Colonic mucosa (tissue), 4 donors: ENCODE measurements around the gene VWC2. TPM values are rescaled to one million over a fixed set of nuclear protein-coding genes. Genes with fewer than 3 reads are reported as not detected.
A peak's percentile ranks its signal among the peaks of the same experiment; 100 is the strongest.

ENCODE experiments used
- DNase-seq: peaks from one replicate; pipeline ENCODE4 v3.0.0-alpha.2; 2020
- H3K27ac ChIP-seq: fragments of 200-600 bp; one replicate; pipeline ENCODE4 v1.8.0; 2021
- H3K27me3 ChIP-seq: fragments of 200-600 bp; one replicate; pipeline ENCODE4 v1.8.0; 2021
- H3K36me3 ChIP-seq: fragments of 200-600 bp; one replicate; pipeline ENCODE4 v1.8.0; 2021
- H3K4me1 ChIP-seq: fragments of 200-600 bp; one replicate; pipeline ENCODE4 v1.8.0; 2021; ENCODE audit warnings: mild to moderate bottlenecking
- H3K4me3 ChIP-seq: fragments of 200-600 bp; one replicate; pipeline ENCODE4 v1.8.0; 2021
- H3K9ac ChIP-seq, 2 donors: one replicate each; pipeline ENCODE4 v1.7.0; 2013; ENCODE audit warnings: control low read depth in 2 of 2, low read depth in 2 of 2, low read length in 2 of 2
- H3K9me3 ChIP-seq: fragments of 200-600 bp; one replicate; pipeline ENCODE4 v1.8.0; 2021
- CTCF ChIP-seq: fragments of 200-600 bp; IDR thresholded peaks from one replicate; pipeline ENCODE4 v1.8.0; 2022; ENCODE audit warnings: antibody characterized with exemption, mild to moderate bottlenecking
- intact Hi-C: fragments of 100-400 bp; cut with DNase I; formaldehyde crosslinking; loops from one replicate; pipeline ENCODE4 v1.14.1; 2022
- total RNA-seq, 2 donors: library from RNA; stranded (reverse); fragmentation: NEBNext Ultra II Directional in 1 of 2; extraction: Animal tissue kit (Norgen Biotek cat#: 25700) in 1 of 2; gene quantifications; one replicate each; pipeline ENCODE4 v1.2.1, GENCODE V29; 2021
- donor health status: healthy.
- donor health status: DM: no; HTN: no; CAD: no.
- donor health status: DM: no; HTN: no; CAD: no.

The VWC2 gene
- total RNA-seq, 2 donors from 2014 or later, result 0.08 to 0.10 TPM

- Histone ChIP-seq H3K9me3 (no peaks in the 10 kb centered on the region), H3K36me3 (no peaks in the 10 kb centered on the region), H3K9ac (no peak overlapping the region), H3K27me3 (no peaks in the 10 kb centered on the region), H3K27ac (no peak overlapping the region), H3K4me1 (no peaks in the 10 kb centered on the region), H3K4me3 (no peak overlapping the region)
- TF ChIP-seq CTCF, result no peak
- DNase-seq, result no peak
- intact Hi-C loops, result loop anchor here (5.0 kb wide), 2 partner anchors 308 to 788 kb away; no protein-coding TSS in a partner anchor
These were observed 16.8 kb downstream of the VWC2 start for GRCh38 chr7:49790209-49790608.

GRCh38 chr7:49791088-49791741 lies 17.8 kb downstream of the VWC2 start:
- H3K27me3 ChIP-seq, result no peaks in the 10 kb centered on the region
- no peaks in the 10 kb centered on the region for H3K4me1 ChIP-seq
- no peak overlapping the region for H3K27ac ChIP-seq
- peak; percentile 50 for TF ChIP-seq CTCF
- intact Hi-C loops, result loop anchor here (5.0 kb wide), 2 partner anchors 309 to 789 kb away; no protein-coding TSS in a partner anchor
- no peak overlapping the region for H3K9ac ChIP-seq
- peak; percentile 34 for DNase-seq
- no peak overlapping the region for H3K4me3 ChIP-seq
- no peaks in the 10 kb centered on the region for H3K36me3 ChIP-seq
- no peaks in the 10 kb centered on the region for H3K9me3 ChIP-seq

- no peak for TF ChIP-seq CTCF
- Histone ChIP-seq H3K27ac (no peak overlapping the region), H3K4me1 (no peaks in the 10 kb centered on the region), H3K9me3 (no peaks in the 10 kb centered on the region), H3K36me3 (no peaks in the 10 kb centered on the region), H3K4me3 (no peak overlapping the region), H3K9ac (no peak overlapping the region), H3K27me3 (no peaks in the 10 kb centered on the region)
- DNase-seq, result no peak
- intact Hi-C loops, result no loop called here
These were observed 24.7 kb downstream of the VWC2 start for GRCh38 chr7:49797987-49798660.

GRCh38 chr7:49800031-49800430 lies 26.6 kb downstream of the VWC2 start:
- DNase-seq, result no peak

GRCh38 chr7:49802600-49802999 lies 29.2 kb downstream of the VWC2 start:
- Histone ChIP-seq H3K4me1 (no peaks in the 10 kb centered on the region), H3K4me3 (no peak overlapping the region), H3K9ac (no peak overlapping the region), H3K27ac (no peak overlapping the region), H3K36me3 (no peaks in the 10 kb centered on the region), H3K9me3 (no peaks in the 10 kb centered on the region), H3K27me3 (no peaks in the 10 kb centered on the region)
- no peak for TF ChIP-seq CTCF
- no peak for DNase-seq
- intact Hi-C loops, result no loop called here

More at GRCh38 chr7:49800031-49800430, 26.6 kb downstream of the VWC2 start:
- intact Hi-C loops, result no loop called here
- H3K36me3 ChIP-seq, result no peaks in the 10 kb centered on the region
- H3K9ac ChIP-seq, result no peak overlapping the region
- H3K27me3 ChIP-seq, result no peaks in the 10 kb centered on the region
- no peak overlapping the region for H3K4me3 ChIP-seq
- no peaks in the 10 kb centered on the region for H3K4me1 ChIP-seq
- no peak overlapping the region for H3K27ac ChIP-seq
- TF ChIP-seq CTCF, result no peak
- H3K9me3 ChIP-seq, result no peaks in the 10 kb centered on the region
